Esophagus squamous epithelium (tissue), 5 donors: ENCODE measurements around the gene CELSR1. TPM values are rescaled to one million over a fixed set of nuclear protein-coding genes. Genes with fewer than 3 reads are reported as not detected.

Source experiments
- DNase-seq: peaks from one replicate; lab custom pipeline; 2025; lab: John Stamatoyannopoulos, UW
- H3K27ac ChIP-seq, 4 donors: fragments of 200-600 bp; sonication (generic); one replicate each; pipeline ENCODE4 v1.5.1; 2016 to 2019; ENCODE audit warnings: mild to moderate bottlenecking in 1 of 4
- H3K27me3 ChIP-seq, 4 donors: fragments of 200-600 bp; sonication (generic); 1 replicate in 3 of 4; 2 replicates in 1 of 4; pipeline versions ENCODE4 v1.5.1 to v1.6.0; 2017 to 2021; ENCODE audit warnings: antibody characterized with exemption in 1 of 4
- H3K36me3 ChIP-seq, 3 donors: fragments of 200-600 bp; sonication (generic); one replicate each; pipeline ENCODE4 v1.5.1; 2016 to 2019
- H3K4me1 ChIP-seq, 3 donors: fragments of 200-600 bp; sonication (generic); one replicate each; pipeline ENCODE4 v1.5.1; 2017 to 2019
- H3K4me3 ChIP-seq, 4 donors: fragments of 200-600 bp; sonication (generic); 1 replicate in 3 of 4; 2 replicates in 1 of 4; pipeline ENCODE4 v1.5.1; 2016 to 2019; ENCODE audit warnings: mild to moderate bottlenecking in 2 of 4, moderate library complexity in 1 of 4
- H3K9me3 ChIP-seq, 3 donors: fragments of 200-600 bp; sonication (generic); one replicate each; pipeline ENCODE4 v1.5.1; 2016 to 2019
- POLR2A ChIP-seq, 4 donors: fragments of 450-650 bp; IDR thresholded peaks; one replicate each; pipeline ENCODE4 v1.6.1; 2017; ENCODE audit warnings: antibody characterized with exemption in 4 of 4, mild to moderate bottlenecking in 4 of 4, moderate library complexity in 3 of 4
- WGBS, 2 donors: methylation state at CpG; one replicate each; pipeline ENCODE4 v1.1.5; 2018; 5-methylcytosine and 5-hydroxymethylcytosine counted together
- intact Hi-C: fragments of 100-400 bp; cut with DNase I; formaldehyde crosslinking; loops from one replicate; pipeline ENCODE4 v1.15.0; 2022
- total RNA-seq, 4 donors: library from RNA; depleted of rRNA; stranded (reverse); fragments of >200 nt; gene quantifications; one replicate each; pipeline ENCODE4 v1.1.0, GENCODE V29; 2016
- TF ChIP-seq, protein P1 (sequence below), 6 experiments: fragments of 450-650 bp in 4 of 6; fragments of 200-600 bp in 2 of 6; sonication (generic) in 2 of 6; IDR thresholded peaks; one replicate each; pipeline ENCODE4 v1.5.1; 2016 to 2019; ENCODE audit warnings: antibody characterized with exemption in 6 of 6, mild to moderate bottlenecking in 4 of 6, moderate library complexity in 4 of 6
- donor health status: DM: yes; HTN: yes; CAD: no.

Gene CELSR1
- total RNA-seq, 4 donors from 2014 or later: 38.7 to 50.6 (median 43.7) TPM

DNA sequence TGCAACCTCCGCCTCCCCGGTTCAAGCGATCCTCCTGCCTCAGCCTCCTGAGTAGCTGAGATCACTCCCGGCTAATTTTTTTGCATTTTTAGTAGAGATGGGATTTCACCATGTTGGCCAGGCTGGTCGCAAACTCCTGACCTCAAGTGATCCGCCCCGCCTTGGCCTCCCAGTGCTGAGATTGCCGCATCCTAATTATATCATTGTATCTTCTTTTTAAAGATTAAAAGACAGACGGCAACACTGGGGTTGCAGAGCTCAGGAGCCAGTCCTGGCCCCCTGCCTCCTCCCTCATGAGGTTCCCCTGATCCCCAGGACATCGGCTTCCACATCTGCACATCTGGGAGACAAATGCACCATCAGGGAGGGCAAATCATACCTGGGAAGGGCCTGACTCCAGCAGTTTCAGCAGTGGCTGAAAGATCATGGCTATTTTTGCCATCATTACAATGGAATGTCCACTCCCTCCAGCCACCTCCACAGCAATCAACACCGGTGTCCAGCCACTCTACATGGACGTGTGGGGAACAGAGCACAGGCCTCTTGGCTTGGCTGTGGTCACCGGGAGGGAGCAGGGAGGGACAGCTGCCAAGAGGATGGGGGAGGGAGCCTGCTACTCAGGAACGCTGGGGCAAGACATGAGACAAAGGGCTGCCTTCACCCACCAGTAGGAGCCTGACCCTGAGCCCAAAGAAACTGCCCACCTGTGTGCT is 9.2 kb upstream of the CELSR1 start:
- Histone ChIP-seq H3K4me3 (no peak overlapping the region), H3K36me3 (no peaks in the 10 kb centered on the region), H3K9me3 (no peaks in the 10 kb centered on the region), H3K27me3 (no peaks in the 10 kb centered on the region), H3K27ac (peak overlapping the region; percentile 72 to 87 (median 86)), H3K4me1 (peaks cover 29 to 70% (median 48%) of the 10 kb centered on the region in 3 donors)
- 78 to 79% methylated on average over 12 of the region's 14 CpGs for WGBS, 2 donors
- intact Hi-C loops: no loop called here
- DNase-seq: no peak
- TF ChIP-seq, protein P1, sequence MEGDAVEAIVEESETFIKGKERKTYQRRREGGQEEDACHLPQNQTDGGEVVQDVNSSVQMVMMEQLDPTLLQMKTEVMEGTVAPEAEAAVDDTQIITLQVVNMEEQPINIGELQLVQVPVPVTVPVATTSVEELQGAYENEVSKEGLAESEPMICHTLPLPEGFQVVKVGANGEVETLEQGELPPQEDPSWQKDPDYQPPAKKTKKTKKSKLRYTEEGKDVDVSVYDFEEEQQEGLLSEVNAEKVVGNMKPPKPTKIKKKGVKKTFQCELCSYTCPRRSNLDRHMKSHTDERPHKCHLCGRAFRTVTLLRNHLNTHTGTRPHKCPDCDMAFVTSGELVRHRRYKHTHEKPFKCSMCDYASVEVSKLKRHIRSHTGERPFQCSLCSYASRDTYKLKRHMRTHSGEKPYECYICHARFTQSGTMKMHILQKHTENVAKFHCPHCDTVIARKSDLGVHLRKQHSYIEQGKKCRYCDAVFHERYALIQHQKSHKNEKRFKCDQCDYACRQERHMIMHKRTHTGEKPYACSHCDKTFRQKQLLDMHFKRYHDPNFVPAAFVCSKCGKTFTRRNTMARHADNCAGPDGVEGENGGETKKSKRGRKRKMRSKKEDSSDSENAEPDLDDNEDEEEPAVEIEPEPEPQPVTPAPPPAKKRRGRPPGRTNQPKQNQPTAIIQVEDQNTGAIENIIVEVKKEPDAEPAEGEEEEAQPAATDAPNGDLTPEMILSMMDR (IDR thresholded peaks at IDR 0.05): no peak
- no peak for TF ChIP-seq POLR2A (IDR thresholded peaks at IDR 0.05)

DNA sequence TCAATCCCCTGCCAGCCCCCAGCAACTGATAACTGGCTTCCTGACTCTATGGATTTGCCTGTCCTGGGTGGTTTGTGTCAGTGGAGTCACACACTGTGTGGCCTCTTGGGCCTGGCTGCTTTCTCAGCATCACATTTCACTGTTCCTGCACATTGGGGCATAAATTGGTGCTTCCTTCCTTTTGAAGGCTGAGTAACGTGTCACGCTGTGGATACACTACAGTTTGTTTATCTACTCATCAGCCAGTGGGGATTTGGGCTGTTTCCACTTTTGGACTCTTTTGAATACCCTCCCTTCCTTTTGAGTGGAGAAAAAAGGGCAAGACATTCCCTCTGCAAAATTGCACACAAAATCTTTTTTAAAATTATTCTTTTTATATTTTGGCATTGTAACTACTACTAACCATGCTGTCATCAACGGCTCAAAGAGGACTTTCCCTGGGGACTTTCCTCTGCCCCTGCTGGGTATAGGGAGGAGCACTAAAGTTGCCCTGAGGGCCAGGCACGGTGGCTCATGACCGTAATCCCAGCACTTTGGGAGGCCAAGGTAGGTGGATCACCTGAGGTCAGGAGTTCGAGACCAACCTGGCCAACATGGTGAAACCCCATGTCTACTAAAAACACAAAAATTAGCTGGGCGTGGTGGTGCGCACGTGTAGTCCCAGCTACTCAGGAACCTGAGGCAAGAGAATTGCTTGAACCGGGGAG is 7.8 kb upstream of the CELSR1 start:
- WGBS, 2 donors: 23 to 39% methylated on average over 9 of the region's 10 CpGs
- Histone ChIP-seq H3K9me3 (no peaks in the 10 kb centered on the region), H3K4me3 (no peak overlapping the region), H3K27me3 (peaks cover 0 to under 1% (median 0%) of the 10 kb centered on the region in 4 donors), H3K4me1 (peaks cover 29 to 82% (median 48%) of the 10 kb centered on the region in 3 donors), H3K27ac (peak overlapping the region in 3 of 4 donors; percentile 28 to 57 (median 33)), H3K36me3 (no peaks in the 10 kb centered on the region)
- intact Hi-C loops: no loop called here
- no peak for DNase-seq
- TF ChIP-seq, protein P1 (IDR thresholded peaks at IDR 0.05): no peak
- no peak for TF ChIP-seq POLR2A (IDR thresholded peaks at IDR 0.05)

DNA sequence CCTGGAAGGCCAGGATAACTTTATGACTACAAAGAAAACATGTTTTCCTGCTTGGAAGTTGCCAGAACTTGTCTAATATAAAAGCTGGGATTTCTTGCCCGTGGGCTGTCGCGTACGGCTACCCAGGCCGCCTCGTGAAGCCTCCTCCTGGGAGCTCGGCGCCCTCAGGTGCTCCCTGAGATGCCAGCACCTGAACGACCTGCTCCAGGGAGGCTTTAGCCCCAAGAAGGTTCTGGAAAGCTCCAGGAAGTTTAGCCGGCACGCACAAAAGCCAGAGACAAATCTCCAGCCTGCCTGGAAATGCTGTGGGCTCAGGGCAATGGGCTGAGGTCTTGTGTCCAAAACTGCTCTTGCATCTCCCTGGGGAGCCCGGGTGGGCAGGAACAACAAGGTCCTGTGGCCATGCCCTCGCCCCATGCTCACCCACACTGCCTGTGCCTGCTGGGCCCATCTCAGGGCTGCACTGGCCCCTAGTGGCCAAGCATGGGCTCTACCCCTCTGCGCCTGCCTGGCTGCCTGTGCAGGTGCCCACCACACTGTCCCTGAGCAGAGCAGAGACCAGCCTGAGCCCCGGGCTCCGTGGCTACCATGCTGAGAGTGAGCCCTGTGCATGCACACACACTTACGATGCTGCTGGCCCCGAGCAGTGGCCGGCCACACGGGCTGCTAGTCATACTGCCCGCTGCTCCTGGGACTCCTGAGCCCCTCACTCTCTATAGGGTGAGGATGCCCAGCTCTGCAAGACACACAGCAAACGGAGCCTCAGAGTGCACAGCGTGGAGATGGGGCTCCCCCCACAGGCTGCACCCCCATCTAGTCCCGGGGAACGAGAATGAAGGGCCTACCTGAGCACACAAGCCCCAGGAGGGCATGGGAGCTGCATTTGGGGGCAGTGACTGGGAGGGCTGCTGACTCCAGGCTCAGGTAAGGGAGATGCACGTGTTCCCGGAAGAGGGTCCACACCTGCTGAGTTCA is 4.9 kb upstream of the CELSR1 start:
- Histone ChIP-seq H3K4me1 (peaks cover 32 to 81% (median 52%) of the 10 kb centered on the region in 3 donors), H3K27ac (peak overlapping the region; percentile 24 to 65 (median 48)), H3K4me3 (no peak overlapping the region), H3K36me3 (no peaks in the 10 kb centered on the region), H3K9me3 (no peaks in the 10 kb centered on the region), H3K27me3 (peaks cover 0 to 29% (median 0%) of the 10 kb centered on the region in 4 donors)
- TF ChIP-seq, protein P1 (IDR thresholded peaks at IDR 0.05): peak; percentile 72 to 97 (median 90)
- no peak for TF ChIP-seq POLR2A (IDR thresholded peaks at IDR 0.05)
- DNase-seq: no peak
- 23 to 37% methylated on average over 14 to 22 of the region's 27 CpGs for WGBS, 2 donors
- intact Hi-C loops: loop anchor here (5.0 kb wide), 1 partner anchor 175 kb away; no protein-coding TSS in a partner anchor

DNA sequence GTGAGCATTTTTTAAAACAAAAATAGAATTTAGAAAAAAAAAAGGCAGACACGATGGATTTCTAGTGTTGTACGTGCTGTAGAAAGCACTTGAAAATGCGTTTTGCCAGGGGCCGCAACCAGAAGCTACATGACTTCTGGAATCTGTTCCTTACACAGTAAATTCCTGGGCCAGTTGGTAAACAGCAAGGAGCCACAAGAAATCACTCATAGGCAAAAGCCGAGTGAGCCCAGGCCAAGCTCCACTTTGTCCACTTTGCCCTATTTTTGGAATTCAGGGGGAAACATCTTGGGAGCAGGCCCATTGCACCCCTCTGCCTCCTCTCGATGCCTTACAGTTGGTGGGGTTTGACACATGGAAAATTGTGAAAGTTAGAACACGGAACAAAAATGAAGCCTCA is 4.1 kb upstream of the CELSR1 start:
- no peaks in the 10 kb centered on the region for H3K9me3 ChIP-seq
- no peak for DNase-seq
- peaks cover 0 to 36% (median 0%) of the 10 kb centered on the region in 4 donors for H3K27me3 ChIP-seq
- H3K4me1 ChIP-seq: peaks cover 31 to 73% (median 45%) of the 10 kb centered on the region in 3 donors
- no peaks in the 10 kb centered on the region for H3K36me3 ChIP-seq
- peak overlapping the region; percentile 24 to 65 (median 48) for H3K27ac ChIP-seq
- TF ChIP-seq, protein P1 (IDR thresholded peaks at IDR 0.05): no peak
- TF ChIP-seq POLR2A (IDR thresholded peaks at IDR 0.05): no peak
- no peak overlapping the region for H3K4me3 ChIP-seq
- WGBS, 2 donors: 52 to 67% methylated on average over 7 of the region's 7 CpGs
- intact Hi-C loops: loop anchor here (5.0 kb wide), 1 partner anchor 174 kb away; no protein-coding TSS in a partner anchor
